GM12874 (cell line): ENCODE data around the gene LDLRAD4.

ENCODE experiments used
- TF ChIP-seq, protein P1 (sequence below): IDR thresholded peaks from 2 replicates; pipeline ENCODE4 v1.5.1; 2011; ENCODE audit warnings: low read depth, mild to moderate bottlenecking, control low read depth, low read length, moderate library complexity; ENCODE audit not compliant: insufficient read depth

The LDLRAD4 gene

DNA sequence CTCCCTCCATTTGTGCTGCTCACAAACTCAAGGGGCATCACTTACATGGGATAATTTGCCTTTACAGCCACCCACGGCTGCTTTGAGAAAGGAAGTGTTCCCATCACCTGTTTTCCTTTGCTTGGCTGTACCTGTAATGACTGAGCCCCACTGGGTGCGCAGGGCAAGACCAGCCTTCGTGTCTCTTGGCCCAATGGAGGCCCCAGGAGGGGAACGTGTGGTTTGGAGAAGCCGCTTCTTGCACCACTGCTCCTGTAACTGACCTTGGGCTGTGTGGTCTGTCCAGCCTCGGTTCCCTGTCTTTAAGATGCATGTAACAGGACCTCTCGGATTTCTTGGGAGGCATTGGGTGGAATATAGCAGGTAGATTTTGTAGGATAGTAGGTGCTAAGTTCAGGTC is 41.1 kb downstream of the LDLRAD4 start:
- TF ChIP-seq, protein P1, sequence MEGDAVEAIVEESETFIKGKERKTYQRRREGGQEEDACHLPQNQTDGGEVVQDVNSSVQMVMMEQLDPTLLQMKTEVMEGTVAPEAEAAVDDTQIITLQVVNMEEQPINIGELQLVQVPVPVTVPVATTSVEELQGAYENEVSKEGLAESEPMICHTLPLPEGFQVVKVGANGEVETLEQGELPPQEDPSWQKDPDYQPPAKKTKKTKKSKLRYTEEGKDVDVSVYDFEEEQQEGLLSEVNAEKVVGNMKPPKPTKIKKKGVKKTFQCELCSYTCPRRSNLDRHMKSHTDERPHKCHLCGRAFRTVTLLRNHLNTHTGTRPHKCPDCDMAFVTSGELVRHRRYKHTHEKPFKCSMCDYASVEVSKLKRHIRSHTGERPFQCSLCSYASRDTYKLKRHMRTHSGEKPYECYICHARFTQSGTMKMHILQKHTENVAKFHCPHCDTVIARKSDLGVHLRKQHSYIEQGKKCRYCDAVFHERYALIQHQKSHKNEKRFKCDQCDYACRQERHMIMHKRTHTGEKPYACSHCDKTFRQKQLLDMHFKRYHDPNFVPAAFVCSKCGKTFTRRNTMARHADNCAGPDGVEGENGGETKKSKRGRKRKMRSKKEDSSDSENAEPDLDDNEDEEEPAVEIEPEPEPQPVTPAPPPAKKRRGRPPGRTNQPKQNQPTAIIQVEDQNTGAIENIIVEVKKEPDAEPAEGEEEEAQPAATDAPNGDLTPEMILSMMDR: no peak

DNA sequence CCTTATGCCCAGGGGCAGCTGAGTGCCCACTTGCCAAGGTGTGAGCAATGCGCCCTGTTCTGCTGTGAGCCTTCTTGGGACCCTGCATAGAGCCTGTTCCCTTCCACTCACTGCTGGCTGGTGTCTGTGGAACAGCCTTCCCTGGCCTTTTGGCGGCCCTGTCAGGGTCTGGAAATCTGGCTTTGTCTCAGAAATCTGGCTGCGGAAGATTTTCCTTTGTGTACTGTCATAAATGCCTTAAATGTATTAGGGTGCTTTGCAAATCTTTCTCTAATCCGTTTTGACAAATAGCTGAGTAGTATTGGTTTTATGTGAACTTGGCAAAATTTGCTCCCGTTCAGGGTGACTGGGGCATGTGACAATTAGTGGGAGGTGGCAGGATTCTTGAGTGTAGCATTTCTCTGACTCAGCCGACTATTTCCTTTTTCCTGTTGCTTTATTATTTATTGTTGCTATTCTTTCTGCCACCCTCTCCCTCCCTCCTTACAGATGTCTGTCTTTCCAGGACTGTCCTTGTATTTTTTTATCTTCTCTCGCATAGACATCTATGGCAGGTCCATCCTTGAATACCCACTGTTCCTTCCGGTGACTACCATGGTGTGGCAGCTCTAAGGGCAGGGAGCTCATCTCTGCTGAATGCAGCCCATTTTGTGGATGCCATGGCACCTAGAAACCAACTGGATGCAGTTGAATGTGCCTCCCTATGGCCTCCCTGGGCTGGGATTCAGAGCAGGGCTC is 41.8 kb downstream of the LDLRAD4 start:
- TF ChIP-seq, protein P1: no peak

DNA sequence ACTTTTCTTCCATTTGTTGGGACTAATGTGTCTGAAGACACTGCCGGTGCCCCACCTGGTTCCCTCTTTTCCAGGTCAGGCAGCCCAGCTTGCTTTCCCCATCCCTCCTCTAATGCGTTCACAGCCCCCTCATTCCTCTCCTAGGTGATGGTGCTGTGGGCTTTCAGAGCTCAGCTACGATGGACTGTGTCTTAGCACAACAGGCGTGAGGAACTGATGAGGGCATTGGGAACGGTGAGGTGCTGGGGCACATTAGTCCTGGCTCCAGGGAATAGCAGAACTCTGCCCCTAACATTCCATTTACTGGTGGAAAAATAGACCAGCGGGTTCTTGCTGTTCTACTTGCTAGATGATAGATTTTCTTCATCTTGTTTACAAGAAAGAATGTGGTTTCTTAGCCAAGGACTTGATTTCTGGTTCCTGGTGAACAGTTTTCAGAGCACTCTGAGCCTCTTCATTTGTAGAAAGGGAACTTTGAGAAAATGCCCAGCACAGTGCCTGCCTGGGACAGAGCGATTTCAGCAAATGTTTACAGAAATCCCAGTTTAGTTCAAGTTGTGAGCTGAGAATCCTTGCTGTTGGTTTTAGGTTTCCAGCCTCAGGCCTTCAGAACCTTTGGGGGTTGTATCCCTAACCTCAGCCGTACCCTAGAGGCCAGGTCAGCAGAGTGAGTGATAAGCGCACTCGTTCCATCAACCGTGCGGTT is 42.5 kb downstream of the LDLRAD4 start:
- TF ChIP-seq, protein P1: no peak

DNA sequence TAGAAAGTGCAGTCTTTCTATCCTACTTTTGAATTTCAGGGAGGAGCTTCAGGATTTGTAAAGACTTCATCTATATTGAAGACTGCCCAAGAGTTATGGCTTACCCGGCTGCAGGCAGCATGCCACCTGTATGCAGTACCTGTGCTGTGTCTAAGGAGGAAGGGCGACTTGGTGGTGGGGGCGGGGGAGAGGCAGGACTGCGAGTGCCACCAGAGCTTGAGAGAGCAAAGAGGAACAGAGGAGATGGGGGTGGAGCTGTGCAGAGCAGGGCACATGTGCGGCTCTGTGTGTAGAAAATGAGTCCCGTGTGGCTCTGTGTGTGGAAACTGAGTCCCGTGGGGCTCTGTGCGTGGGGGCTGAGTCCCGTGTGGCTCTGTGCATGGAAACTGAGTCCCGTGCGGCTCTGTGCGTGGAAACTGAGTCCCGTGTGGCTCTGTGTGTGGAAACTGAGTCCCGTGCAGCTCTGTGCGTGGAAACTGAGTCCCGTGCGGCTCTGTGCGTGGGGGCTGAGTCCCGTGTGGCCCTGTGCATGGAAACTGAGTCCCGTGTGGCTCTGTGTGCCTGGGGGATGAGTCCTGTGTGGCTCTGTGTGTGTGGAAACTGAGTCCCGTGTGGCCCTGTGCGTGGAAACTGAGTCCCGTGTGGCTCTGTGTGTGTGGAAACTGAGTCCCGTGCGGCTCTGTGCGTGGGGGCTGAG is 43.2 kb downstream of the LDLRAD4 start:
- TF ChIP-seq, protein P1: no peak

DNA sequence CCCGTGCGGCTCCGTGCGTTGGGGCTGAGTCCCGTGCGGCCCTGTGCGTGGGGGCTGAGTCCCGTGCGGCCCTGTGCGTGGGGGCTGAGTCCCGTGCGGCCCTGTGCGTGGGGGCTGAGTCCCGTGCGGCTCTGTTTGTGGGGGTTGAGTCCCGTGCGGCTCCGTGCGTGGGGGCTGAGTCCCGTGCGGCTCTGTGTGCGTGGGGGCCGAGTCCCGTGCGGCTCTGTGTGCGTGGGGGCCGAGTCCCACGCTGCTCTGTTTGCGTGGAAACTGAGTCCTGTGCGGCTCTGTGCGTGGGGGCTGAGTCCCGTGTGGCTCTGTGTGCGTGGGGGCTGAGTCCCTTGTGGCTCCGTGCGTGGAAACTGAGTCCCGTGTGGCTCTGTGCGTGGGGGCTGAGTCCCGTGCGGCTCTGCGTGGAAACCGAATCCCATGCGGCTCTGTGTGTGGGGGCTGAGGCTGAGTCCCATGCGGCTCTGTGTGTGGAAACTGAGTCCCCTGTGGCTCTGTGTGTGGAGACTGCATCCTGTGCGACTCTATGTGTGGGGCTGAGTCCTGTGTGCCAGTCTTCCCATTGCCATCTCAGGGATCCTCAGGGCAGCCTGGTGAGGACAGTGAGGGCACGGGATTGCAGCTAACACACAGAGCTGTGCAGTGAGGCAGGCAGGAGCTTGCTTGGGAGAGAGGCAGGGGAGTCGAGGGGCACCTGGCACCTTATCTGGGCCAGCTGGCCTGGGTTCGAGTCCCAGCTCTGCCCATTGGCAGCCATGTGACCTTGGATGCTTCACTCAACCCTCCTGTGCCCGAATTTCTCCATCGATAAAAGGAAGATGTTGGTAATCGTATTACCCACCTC is 44.5 kb downstream of the LDLRAD4 start:
- TF ChIP-seq, protein P1: no peak

DNA sequence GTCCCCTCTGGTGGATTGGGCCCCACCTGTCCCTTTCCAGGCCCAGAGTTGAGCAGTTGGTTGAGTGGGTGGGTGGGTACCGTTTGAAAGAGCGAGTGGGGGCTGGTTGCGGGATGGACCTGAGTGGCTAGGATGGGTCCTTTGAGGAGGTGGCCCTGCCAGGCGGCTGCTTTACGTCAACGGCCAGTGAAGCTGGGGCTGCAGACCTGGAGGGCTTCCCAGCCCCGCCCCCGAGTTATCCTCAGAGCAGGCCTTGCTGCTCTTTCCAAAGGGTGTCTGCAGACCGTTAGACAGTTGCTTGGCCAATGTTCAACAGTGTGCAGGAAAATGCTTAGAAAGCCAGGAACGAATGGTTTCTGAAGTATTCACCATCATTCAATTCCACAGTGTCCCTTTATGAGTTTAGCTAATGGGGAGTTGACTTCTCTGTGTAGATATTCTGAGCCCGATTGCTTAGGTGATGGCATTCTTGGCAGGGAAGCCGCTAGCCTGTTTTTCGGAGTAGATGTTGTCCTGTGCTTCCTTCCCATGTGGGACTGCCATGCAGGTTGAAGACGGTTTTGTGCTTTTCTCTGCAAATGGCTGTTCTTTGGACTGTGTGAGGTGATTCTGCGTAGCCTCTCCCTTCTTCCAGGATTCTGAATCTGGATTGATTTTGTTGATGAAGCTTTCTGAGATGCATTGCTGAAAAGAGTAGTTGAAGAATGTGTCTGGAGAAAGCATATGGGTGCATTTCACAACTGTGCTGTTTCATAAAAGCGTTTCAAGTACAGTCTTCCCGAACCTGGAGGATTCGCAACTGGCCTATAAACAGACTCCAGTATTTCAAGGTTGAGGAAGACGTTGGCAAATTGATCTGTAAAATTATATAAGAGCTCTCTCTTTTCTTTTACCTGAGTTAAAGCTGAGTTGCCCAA is 45.8 kb downstream of the LDLRAD4 start:
- TF ChIP-seq, protein P1: no peak
